ENCODE data around the gene CERS3. TPM values are rescaled to one million over a fixed set of nuclear protein-coding genes. Genes with fewer than 3 reads are reported as not detected.

CERS3 gene
- total RNA-seq, 1 experiment from 2014 or later = not detected

DNA sequence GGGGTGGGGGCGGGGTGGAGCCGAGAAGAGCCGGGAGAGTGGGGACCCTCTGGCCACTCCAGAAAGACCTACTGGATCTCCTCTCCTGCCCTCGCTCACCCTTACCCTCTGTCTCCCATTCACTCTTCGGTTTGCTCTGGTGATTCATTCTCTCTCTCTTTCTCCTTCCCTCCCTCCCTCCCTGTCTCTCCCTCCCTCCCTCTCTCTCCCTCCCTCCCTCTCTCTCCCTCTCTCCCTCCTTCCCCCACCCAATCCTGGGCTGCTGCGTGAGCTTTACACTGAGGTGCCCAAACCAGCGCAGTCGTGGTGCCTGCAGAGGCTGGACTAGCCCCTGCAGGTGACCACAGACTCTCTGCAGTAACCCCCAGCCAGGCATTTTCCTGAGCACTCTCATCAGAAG, 154.8 kb downstream of the CERS3 start:
- Histone ChIP-seq H3K9me3 (ENCODE audit: low read depth, low read length, poor library complexity, severe bottlenecking) (peaks cover 5% of the 10 kb centered on the region), H3K4me3 (ENCODE audit: low read depth, low read length, poor library complexity, severe bottlenecking) (no peak overlapping the region), H3K27me3 (replicated peaks; ENCODE audit: insufficient read depth, low read depth, low read length, poor library complexity) (peaks cover 13% of the 10 kb centered on the region), H3K36me3 (ENCODE audit: insufficient read depth, low read length, poor library complexity, severe bottlenecking) (no peaks in the 10 kb centered on the region), H3K27ac (ENCODE audit: low read depth, low read length, poor library complexity, severe bottlenecking) (no peak overlapping the region), H3K4me1 (ENCODE audit: insufficient read depth, low read length, poor library complexity, severe bottlenecking) (no peaks in the 10 kb centered on the region)
- DNase-seq (ENCODE audit: low spot score) = no peak
- ChIA-PET CTCF (no interaction called here), POLR2A (ENCODE audit: low non-redundant PET) (no interaction called here)
- intact Hi-C loops (cut with micrococcal nuclease; ENCODE audit: unreplicated experiment) = no loop called here
- BruUV-seq (replicated peaks) = no TSS peak
- no peak for TF ChIP-seq EZH2 (IDR thresholded peaks at IDR 0.05; ENCODE audit: borderline replicate concordance, low read depth, low read length, poor library complexity, severe bottlenecking)
- TF ChIP-seq, protein P1, sequence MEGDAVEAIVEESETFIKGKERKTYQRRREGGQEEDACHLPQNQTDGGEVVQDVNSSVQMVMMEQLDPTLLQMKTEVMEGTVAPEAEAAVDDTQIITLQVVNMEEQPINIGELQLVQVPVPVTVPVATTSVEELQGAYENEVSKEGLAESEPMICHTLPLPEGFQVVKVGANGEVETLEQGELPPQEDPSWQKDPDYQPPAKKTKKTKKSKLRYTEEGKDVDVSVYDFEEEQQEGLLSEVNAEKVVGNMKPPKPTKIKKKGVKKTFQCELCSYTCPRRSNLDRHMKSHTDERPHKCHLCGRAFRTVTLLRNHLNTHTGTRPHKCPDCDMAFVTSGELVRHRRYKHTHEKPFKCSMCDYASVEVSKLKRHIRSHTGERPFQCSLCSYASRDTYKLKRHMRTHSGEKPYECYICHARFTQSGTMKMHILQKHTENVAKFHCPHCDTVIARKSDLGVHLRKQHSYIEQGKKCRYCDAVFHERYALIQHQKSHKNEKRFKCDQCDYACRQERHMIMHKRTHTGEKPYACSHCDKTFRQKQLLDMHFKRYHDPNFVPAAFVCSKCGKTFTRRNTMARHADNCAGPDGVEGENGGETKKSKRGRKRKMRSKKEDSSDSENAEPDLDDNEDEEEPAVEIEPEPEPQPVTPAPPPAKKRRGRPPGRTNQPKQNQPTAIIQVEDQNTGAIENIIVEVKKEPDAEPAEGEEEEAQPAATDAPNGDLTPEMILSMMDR (conservative IDR thresholded peaks at IDR 0.05; ENCODE audit: low read depth, low read length) = no peak

DNA sequence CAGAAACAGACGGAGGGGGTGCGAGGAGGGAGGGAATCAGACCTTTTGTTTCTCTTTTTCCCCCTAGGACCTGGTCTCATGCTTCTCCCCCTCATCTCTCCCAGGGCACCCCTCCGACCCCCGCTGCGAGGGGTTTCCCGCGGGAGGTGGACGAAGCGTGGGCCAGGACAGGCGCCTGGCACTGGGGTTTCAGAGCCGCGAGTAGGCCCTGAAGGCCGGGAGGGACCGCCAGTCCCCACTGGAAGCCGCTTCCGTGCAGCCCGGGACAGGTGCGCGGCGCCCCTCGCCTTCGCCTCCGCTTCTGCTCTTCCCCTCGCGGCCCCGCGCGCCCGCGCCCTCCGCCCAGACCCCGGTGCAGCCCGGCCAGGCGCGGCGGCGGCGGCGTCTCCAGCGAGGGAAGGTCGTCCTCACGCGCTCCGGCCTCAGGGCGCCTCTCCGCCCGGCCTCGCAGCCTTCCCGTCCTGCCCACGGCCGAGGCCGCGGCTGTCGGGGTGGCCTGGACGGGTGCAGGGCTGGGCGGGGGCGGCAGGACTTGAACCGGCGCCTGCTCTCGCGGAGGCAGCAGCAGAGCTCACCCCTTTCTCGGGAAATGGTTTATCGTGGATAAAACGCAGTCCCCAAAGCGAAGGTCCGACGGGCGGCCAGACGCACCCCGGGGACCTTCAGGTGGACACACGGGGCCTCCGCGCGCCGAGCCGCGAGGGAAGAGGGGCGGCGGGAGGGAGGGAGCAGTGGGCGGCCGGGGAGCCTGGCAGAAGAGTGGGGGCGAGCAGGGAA, 155.4 kb downstream of the CERS3 start:
- H3K36me3 ChIP-seq (ENCODE audit: insufficient read depth, low read length, poor library complexity, severe bottlenecking) = no peaks in the 10 kb centered on the region
- no peak overlapping the region for H3K27ac ChIP-seq (ENCODE audit: low read depth, low read length, poor library complexity, severe bottlenecking)
- ChIA-PET POLR2A (ENCODE audit: low non-redundant PET) (no interaction called here), CTCF (no interaction called here)
- H3K27me3 ChIP-seq (replicated peaks; ENCODE audit: insufficient read depth, low read depth, low read length, poor library complexity) = peaks cover 13% of the 10 kb centered on the region
- intact Hi-C loops (cut with micrococcal nuclease; ENCODE audit: unreplicated experiment) = no loop called here
- BruUV-seq (replicated peaks) = no TSS peak
- no peaks in the 10 kb centered on the region for H3K4me1 ChIP-seq (ENCODE audit: insufficient read depth, low read length, poor library complexity, severe bottlenecking)
- H3K9me3 ChIP-seq (ENCODE audit: low read depth, low read length, poor library complexity, severe bottlenecking) = peaks cover 5% of the 10 kb centered on the region
- TF ChIP-seq, protein P1 (conservative IDR thresholded peaks at IDR 0.05; ENCODE audit: low read depth, low read length) = no peak
- peak; percentile 61 for TF ChIP-seq EZH2 (IDR thresholded peaks at IDR 0.05; ENCODE audit: borderline replicate concordance, low read depth, low read length, poor library complexity, severe bottlenecking)
- DNase-seq (ENCODE audit: low spot score) = no peak
- no peak overlapping the region for H3K4me3 ChIP-seq (ENCODE audit: low read depth, low read length, poor library complexity, severe bottlenecking)

- intact Hi-C loops (cut with micrococcal nuclease; ENCODE audit: unreplicated experiment) = no loop called here
- ChIA-PET CTCF (no interaction called here), POLR2A (ENCODE audit: low non-redundant PET) (no interaction called here)
- no peak overlapping the region for H3K27ac ChIP-seq (ENCODE audit: low read depth, low read length, poor library complexity, severe bottlenecking)
- H3K36me3 ChIP-seq (ENCODE audit: insufficient read depth, low read length, poor library complexity, severe bottlenecking) = no peaks in the 10 kb centered on the region
- H3K27me3 ChIP-seq (replicated peaks; ENCODE audit: insufficient read depth, low read depth, low read length, poor library complexity) = peaks cover 13% of the 10 kb centered on the region
- H3K4me1 ChIP-seq (ENCODE audit: insufficient read depth, low read length, poor library complexity, severe bottlenecking) = no peaks in the 10 kb centered on the region
- BruUV-seq (replicated peaks) = no TSS peak
- no peak for TF ChIP-seq EZH2 (IDR thresholded peaks at IDR 0.05; ENCODE audit: borderline replicate concordance, low read depth, low read length, poor library complexity, severe bottlenecking)
- TF ChIP-seq, protein P1 (conservative IDR thresholded peaks at IDR 0.05; ENCODE audit: low read depth, low read length) = no peak
- no peak overlapping the region for H3K4me3 ChIP-seq (ENCODE audit: low read depth, low read length, poor library complexity, severe bottlenecking)
- no peak for DNase-seq (ENCODE audit: low spot score)
- peaks cover 5% of the 10 kb centered on the region for H3K9me3 ChIP-seq (ENCODE audit: low read depth, low read length, poor library complexity, severe bottlenecking)
Measured at GRCh38 chr15:100372739-100373119, 156.0 kb downstream of the CERS3 start.

Data from A673 (cell line).